ENCODE results near the gene SATB2. TPM values are rescaled to one million over a fixed set of nuclear protein-coding genes. Genes with fewer than 3 reads are reported as not detected.

Gene SATB2
- polyA plus RNA-seq, 1 of the 3 experiments (the other 2 are of a cell fraction) = 0.13 TPM

- Histone ChIP-seq H3K36me3 (replicated peaks in 1 of 2; ENCODE audit: control insufficient read depth in 1 of 2, insufficient read depth in 2 of 2, low read length in 1 of 2) (no peaks in the 10 kb centered on the region), H3K27me3 (ENCODE audit: insufficient read depth) (no peaks in the 10 kb centered on the region)
- POLR2A ChIA-PET = no interaction called here
Observed at GRCh38 chr2:199316851-199317250, 140.9 kb downstream of the SATB2 start.

More at GRCh38 chr2:199316851-199317250, 140.9 kb downstream of the SATB2 start:
- TF ChIP-seq REST (IDR thresholded peaks at IDR 0.05; ENCODE audit: low read depth, low read length) (no peak), USF2 (IDR thresholded peaks at IDR 0.05; ENCODE audit: borderline replicate concordance, low read depth, low read length) (no peak), GATA2 (CRISPR knock-in tag; IDR thresholded peaks at IDR 0.05) (no peak), NFIC (IDR thresholded peaks at IDR 0.05; ENCODE audit: borderline replicate concordance) (no peak), RXRA (IDR thresholded peaks at IDR 0.05; ENCODE audit: borderline replicate concordance, low read depth) (no peak), NRF1 (IDR thresholded peaks at IDR 0.05; ENCODE audit: low read depth, low read length) (no peak), JUND (IDR thresholded peaks at IDR 0.05) (no peak), TCF12 (IDR thresholded peaks at IDR 0.05) (no peak), EP300 (IDR thresholded peaks at IDR 0.05; ENCODE audit: borderline replicate concordance in 1 of 2, low read depth in 1 of 2, low read length in 1 of 2) (no peak), RCOR1 (IDR thresholded peaks at IDR 0.05; ENCODE audit: low read length) (no peak), MXI1 (IDR thresholded peaks at IDR 0.05; ENCODE audit: low read depth, low read length) (no peak), SIN3A (IDR thresholded peaks at IDR 0.05; ENCODE audit: borderline replicate concordance, low read depth, low read length) (no peak), ZBTB33 (IDR thresholded peaks at IDR 0.05; ENCODE audit: borderline replicate concordance, low read depth) (no peak), TEAD4 (IDR thresholded peaks at IDR 0.05; ENCODE audit: borderline replicate concordance, insufficient read depth) (no peak), SMC3 (IDR thresholded peaks at IDR 0.05; ENCODE audit: low read depth, low read length) (no peak), POLR2AphosphoS5 (IDR thresholded peaks at IDR 0.05; ENCODE audit: low read depth, low read length) (no peak), FOXM1 (IDR thresholded peaks at IDR 0.05; ENCODE audit: low read depth) (no peak), IRF3 (IDR thresholded peaks at IDR 0.05; ENCODE audit: low read depth, low read length) (no peak), GABPA (IDR thresholded peaks at IDR 0.05; ENCODE audit: low read depth) (no peak)
- WGBS (ENCODE audit: low lambda C conversion rate) = 15% methylated on average over 3 of the region's 3 CpGs
- CTCF ChIA-PET = no interaction called here
- Histone ChIP-seq H3K4me3 (ENCODE audit: low read depth in 2 of 2, low read length in 1 of 2) (no peak overlapping the region), H3K9ac (no peak overlapping the region), H3K4me2 (no peak overlapping the region), H3F3A (replicated peaks; ENCODE audit: insufficient read depth) (no peaks in the 10 kb centered on the region), H3K4me1 (ENCODE audit: control insufficient read depth in 1 of 2, insufficient read depth in 2 of 2, low read depth in 1 of 2, low read length in 1 of 2) (no peaks in the 10 kb centered on the region), H4K20me1 (ENCODE audit: insufficient read depth) (no peaks in the 10 kb centered on the region), H3K27ac (ENCODE audit: low read depth in 2 of 2, low read length in 1 of 2) (no peak overlapping the region), H3K9me2 (no peaks in the 10 kb centered on the region), H2AFZ (ENCODE audit: low read depth) (no peak overlapping the region), H3K9me3 (no peaks in the 10 kb centered on the region), H3K79me2 (ENCODE audit: insufficient read depth) (no peaks in the 10 kb centered on the region)
- no peak for DNase-seq
